Brain microvascular endothelial cell (primary cell): ENCODE measurements around the gene MAML2.

ENCODE experiments used
- DNase-seq: peaks from one replicate; pipeline ENCODE4 v3.0.0-alpha.2; 2020
- H3K27ac ChIP-seq: fragments of 250-450 bp; sonication (Bioruptor Pico); 2 replicates; pipeline ENCODE4 v1.5.1; 2020; ENCODE audit warnings: mild to moderate bottlenecking, moderate library complexity
- H3K27me3 ChIP-seq: fragments of 250-450 bp; sonication (Bioruptor Pico); replicated peaks from 2 replicates; pipeline ENCODE4 v1.5.1; 2020; ENCODE audit warnings: mild to moderate bottlenecking
- H3K36me3 ChIP-seq: fragments of 250-450 bp; sonication (Bioruptor Pico); replicated peaks from 2 replicates; pipeline ENCODE4 v1.5.1; 2020; ENCODE audit warnings: mild to moderate bottlenecking
- H3K4me3 ChIP-seq: 2 replicates; pipeline ENCODE4 v1.5.1; 2011; ENCODE audit warnings: low read depth, mild to moderate bottlenecking, control low read depth, low read length, moderate library complexity
- CTCF ChIP-seq: IDR thresholded peaks from 2 replicates; pipeline ENCODE4 v1.5.1; 2011; ENCODE audit warnings: low read depth, mild to moderate bottlenecking, moderate library complexity, low read length, control low read depth, inconsistent platforms; ENCODE audit errors: missing control alignments
- in situ Hi-C: cut with HindIII; loops from 2 replicates; pipeline ENCODE4 v1.10.0; 2017; ENCODE audit warnings: low sequenced_read_pairs, low pct_ligation_motif_present

Gene MAML2

GRCh38 chr11:96177146-96177545, 165.8 kb downstream of the MAML2 start:
- no peak for DNase-seq
- H3K36me3 ChIP-seq = no peaks in the 10 kb centered on the region
- no peak overlapping the region for H3K27ac ChIP-seq
- no peaks in the 10 kb centered on the region for H3K27me3 ChIP-seq
- H3K4me3 ChIP-seq = no peak overlapping the region
- in situ Hi-C loops = no loop called here
- TF ChIP-seq CTCF = no peak

GRCh38 chr11:96173906-96174305, 169.1 kb downstream of the MAML2 start:
- Histone ChIP-seq H3K27me3 (no peaks in the 10 kb centered on the region), H3K36me3 (no peaks in the 10 kb centered on the region), H3K27ac (no peak overlapping the region), H3K4me3 (no peak overlapping the region)
- DNase-seq = no peak
- in situ Hi-C loops = no loop called here
- no peak for TF ChIP-seq CTCF

- TF ChIP-seq CTCF = no peak
- no peaks in the 10 kb centered on the region for H3K27me3 ChIP-seq
- DNase-seq = no peak
- in situ Hi-C loops = no loop called here
- H3K4me3 ChIP-seq = no peak overlapping the region
- no peak overlapping the region for H3K27ac ChIP-seq
- H3K36me3 ChIP-seq = no peaks in the 10 kb centered on the region
These were observed 169.6 kb downstream of the MAML2 start for GRCh38 chr11:96173422-96173821.

GRCh38 chr11:96172604-96173003, 170.4 kb downstream of the MAML2 start:
- Histone ChIP-seq H3K4me3 (no peak overlapping the region), H3K36me3 (no peaks in the 10 kb centered on the region), H3K27ac (no peak overlapping the region), H3K27me3 (no peaks in the 10 kb centered on the region)
- in situ Hi-C loops = no loop called here
- no peak for TF ChIP-seq CTCF
- DNase-seq = no peak

- H3K4me3 ChIP-seq = no peak overlapping the region
- H3K36me3 ChIP-seq = no peaks in the 10 kb centered on the region
- no peak for TF ChIP-seq CTCF
- peak overlapping the region; percentile 72 for H3K27ac ChIP-seq
- DNase-seq = no peak
- in situ Hi-C loops = no loop called here
- no peaks in the 10 kb centered on the region for H3K27me3 ChIP-seq
These were observed 173.7 kb downstream of the MAML2 start for GRCh38 chr11:96169250-96169649.

GRCh38 chr11:96168623-96169022, 174.4 kb downstream of the MAML2 start:
- H3K27me3 ChIP-seq = no peaks in the 10 kb centered on the region
- H3K36me3 ChIP-seq = no peaks in the 10 kb centered on the region
- peak overlapping the region; percentile 72 for H3K27ac ChIP-seq
- DNase-seq = peak; percentile 85
- TF ChIP-seq CTCF = no peak
- no peak overlapping the region for H3K4me3 ChIP-seq
- in situ Hi-C loops = no loop called here
